ENCODE results near the gene RHBDL1.

GRCh38 chr16:669666-670065 lies 5.8 kb upstream of the RHBDL1 start:
- TF ChIP-seq CTCF (conservative IDR thresholded peaks at IDR 0.05; ENCODE audit: low read depth, low read length) (no peak), EZH2 (IDR thresholded peaks at IDR 0.05; ENCODE audit: low read length, unreplicated experiment) (no peak), EZH2phosphoT487 (IDR thresholded peaks at IDR 0.05; ENCODE audit: borderline replicate concordance, low read length) (no peak)

Data from PC-3 (cell line).